IMR-90 (cell line): ENCODE data around the gene FAM78A. TPM values are rescaled to one million over a fixed set of nuclear protein-coding genes. Genes with fewer than 3 reads are reported as not detected.

Experiments
- ATAC-seq: fragments of 200-7000 bp; cut with Tn5 transposase; 2 replicates; pipeline ENCODE4 v1.9.1; 2020; ENCODE audit warnings: low read depth, mild to moderate bottlenecking, moderate library complexity
- BruUV-seq: library from RNA; stranded (reverse); fragments of 400-500 nt; replicated peaks from 2 replicates; lab custom pipeline; 2021; lab: Mats Ljungman, UMichigan
- CTCF ChIA-PET: fragments of 300-600 bp; formaldehyde crosslinking; extraction: SDS; loops from one replicate; lab custom pipeline; 2021; ENCODE audit warnings: antibody characterized with exemption; lab: Yijun Ruan, JAX
- POLR2A ChIA-PET: fragments of 300-600 bp; sonication (Branson Sonifier 250); formaldehyde crosslinking; loops from one replicate; lab custom pipeline; 2022; ENCODE audit warnings: antibody characterized with exemption; ENCODE audit not compliant: unreplicated experiment; lab: Charles Lee
- DNase-seq: peaks from one replicate; pipeline ENCODE4 v3.0.0; 2013
- H2AFZ ChIP-seq: replicated peaks from 2 replicates; pipeline ENCODE3; 2013; ENCODE audit warnings: low read length, mild to moderate bottlenecking; ENCODE audit not compliant: poor library complexity
- H2AK5ac ChIP-seq: 2 replicates; pipeline ENCODE4 v1.6.1; 2013; ENCODE audit warnings: low read depth, low read length, inconsistent platforms
- H2AK9ac ChIP-seq: replicated peaks from 2 replicates; pipeline ENCODE3; 2013; ENCODE audit warnings: mild to moderate bottlenecking, low read depth, low read length, moderate library complexity; ENCODE audit not compliant: poor library complexity
- H2BK120ac ChIP-seq: 2 replicates; pipeline ENCODE4 v1.6.1; 2013; ENCODE audit warnings: low read depth, low read length, inconsistent platforms
- H2BK15ac ChIP-seq: 3 replicates; pipeline ENCODE4 v1.6.1; 2013; ENCODE audit warnings: low read depth, low read length, inconsistent platforms
- H2BK20ac ChIP-seq: 2 replicates; pipeline ENCODE4 v1.6.1; 2013; ENCODE audit warnings: low read depth, mild to moderate bottlenecking, inconsistent platforms, low read length, moderate library complexity
- H2BK5ac ChIP-seq: 2 replicates; pipeline ENCODE4 v1.6.1; 2013; ENCODE audit warnings: mild to moderate bottlenecking, low read depth, low read length, inconsistent platforms; ENCODE audit not compliant: poor library complexity, severe bottlenecking
- H3K14ac ChIP-seq: replicated peaks from 2 replicates; pipeline ENCODE4 v1.6.1; 2013; ENCODE audit warnings: low read depth, low read length, inconsistent platforms
- H3K18ac ChIP-seq: 2 replicates; pipeline ENCODE4 v1.6.1; 2013; ENCODE audit warnings: low read depth, low read length, control low read depth
- H3K23ac ChIP-seq: 2 replicates; pipeline ENCODE4 v1.6.1; 2013; ENCODE audit warnings: low read depth, low read length, inconsistent platforms
- H3K27ac ChIP-seq: 2 replicates; pipeline ENCODE4 v1.5.1; 2013; ENCODE audit warnings: mild to moderate bottlenecking, control low read depth, low read length; ENCODE audit not compliant: insufficient read depth
- H3K27me3 ChIP-seq: 2 replicates; pipeline ENCODE4 v1.6.1; 2013; ENCODE audit warnings: low read length; ENCODE audit not compliant: control insufficient read depth, insufficient read depth
- H3K36me3 ChIP-seq: 2 replicates; pipeline ENCODE4 v1.6.1; 2013; ENCODE audit warnings: low read length, mixed read lengths; ENCODE audit not compliant: control insufficient read depth, insufficient read depth
- H3K4ac ChIP-seq: 2 replicates; pipeline ENCODE4 v1.6.1; 2013; ENCODE audit warnings: low read depth, low read length, inconsistent platforms
- H3K4me1 ChIP-seq: 2 replicates; pipeline ENCODE4 v1.6.1; 2013; ENCODE audit warnings: low read length, mixed read lengths; ENCODE audit not compliant: control insufficient read depth, insufficient read depth
- H3K4me2 ChIP-seq: 2 replicates; pipeline ENCODE4 v1.6.1; 2013; ENCODE audit warnings: low read depth, mild to moderate bottlenecking, control low read depth, low read length, moderate library complexity
- H3K4me3 ChIP-seq: 2 replicates; pipeline ENCODE4 v1.5.1; 2013; ENCODE audit warnings: low read depth, mild to moderate bottlenecking, control low read depth, low read length, moderate library complexity; ENCODE audit not compliant: insufficient read depth
- H3K56ac ChIP-seq: 2 replicates; pipeline ENCODE4 v1.6.1; 2013; ENCODE audit warnings: low read length, inconsistent platforms; ENCODE audit not compliant: insufficient read depth; ENCODE audit errors: extremely low read depth
- H3K79me1 ChIP-seq, 2 experiments: 2 replicates each; pipeline ENCODE4 v1.6.1; 2013; ENCODE audit warnings: low read length in 2 of 2, inconsistent platforms in 1 of 2, low read depth in 1 of 2
- H3K9ac ChIP-seq: 2 replicates; pipeline ENCODE4 v1.6.1; 2013; ENCODE audit warnings: low read depth, low read length, control low read depth
- H3K9me1 ChIP-seq: 2 replicates; pipeline ENCODE4 v1.6.1; 2013; ENCODE audit warnings: low read length, inconsistent platforms; ENCODE audit not compliant: insufficient read depth
- H3K9me3 ChIP-seq: 2 replicates; pipeline ENCODE4 v1.6.1; 2013; ENCODE audit warnings: low read length; ENCODE audit not compliant: control insufficient read depth, insufficient read depth
- H4K20me1 ChIP-seq: 2 replicates; pipeline ENCODE4 v1.6.1; 2013; ENCODE audit warnings: low read length, inconsistent platforms; ENCODE audit not compliant: insufficient read depth
- H4K5ac ChIP-seq: 2 replicates; pipeline ENCODE4 v1.6.1; 2013; ENCODE audit warnings: mild to moderate bottlenecking, low read depth, low read length, control low read depth
- H4K8ac ChIP-seq, 2 experiments: 2 replicates each; pipeline ENCODE4 v1.6.1; 2013; ENCODE audit warnings: low read depth in 2 of 2, low read length in 2 of 2, control low read depth in 1 of 2, inconsistent platforms in 1 of 2
- H4K91ac ChIP-seq: 2 replicates; pipeline ENCODE4 v1.6.1; 2013; ENCODE audit warnings: low read depth, low read length, inconsistent platforms; ENCODE audit not compliant: insufficient read depth
- BHLHE40 ChIP-seq: fragments of 150-350 bp; IDR thresholded peaks from 2 replicates; pipeline ENCODE4 v1.6.1; 2016; ENCODE audit warnings: mild to moderate bottlenecking, low read depth, low read length
- CEBPB ChIP-seq: IDR thresholded peaks from 2 replicates; pipeline ENCODE4 v1.6.1; 2012; ENCODE audit warnings: low read depth, low read length, improper control_type of control experiment
- MXI1 ChIP-seq: IDR thresholded peaks from 2 replicates; pipeline ENCODE4 v1.6.1; 2012; ENCODE audit warnings: low read depth, mild to moderate bottlenecking, low read length, moderate library complexity, borderline replicate concordance
- POLR2A ChIP-seq: IDR thresholded peaks from 2 replicates; pipeline ENCODE4 v1.6.1; 2012; ENCODE audit warnings: mild to moderate bottlenecking, low read depth, low read length
- RFX5 ChIP-seq: IDR thresholded peaks from 2 replicates; pipeline ENCODE4 v1.8.0; 2012; ENCODE audit warnings: low read depth, mild to moderate bottlenecking, low read length, moderate library complexity
- SMC3 ChIP-seq: fragments of 150-350 bp; IDR thresholded peaks from 2 replicates; pipeline ENCODE4 v1.6.1; 2016; ENCODE audit warnings: low read depth, mild to moderate bottlenecking, antibody characterized with exemption, low read length, moderate library complexity
- WGBS, 2 experiments: methylation state at CpG; one replicate each; pipeline versions ENCODE4 v1.1.5 to v1.1.7; 2013; ENCODE audit warnings: missing lambda C conversion rate in 2 of 2; ENCODE audit not compliant: insufficient read length in 1 of 2; ENCODE audit errors: extremely low coverage in 2 of 2; 5-methylcytosine and 5-hydroxymethylcytosine counted together
- dilution Hi-C: fragments of 300-500 bp; cut with HindIII; formaldehyde crosslinking; loops from one replicate; pipeline ENCODE4 v1.14.3; 2018; ENCODE audit warnings: low sequenced_read_pairs; ENCODE audit not compliant: unreplicated experiment
- in situ Hi-C: fragments of 300-500 bp; cut with MboI; formaldehyde crosslinking; loops from 3 replicates; pipeline ENCODE4 v1.14.3; 2019; ENCODE audit warnings: low sequenced_read_pairs, inconsistent platforms, mixed read lengths
- intact Hi-C: fragments of 100-400 bp; cut with micrococcal nuclease; formaldehyde crosslinking; loops from 2 replicates; pipeline ENCODE4 v1.10.0; 2022
- polyA plus RNA-seq, 3 experiments: library from polyadenylated mRNA; depleted of rRNA; stranded (reverse); fragments of >200 nt; gene quantifications; 2 replicates each; pipeline ENCODE4 v1.2.3, GENCODE V29; 2012; ENCODE audit warnings: low replicate concordance in 1 of 3
- total RNA-seq: library from RNA; depleted of rRNA; stranded (reverse); fragments of >200 nt; gene quantifications from 2 replicates; pipeline ENCODE4 v1.2.3, GENCODE V29; 2012
- TF ChIP-seq, protein P1 (sequence below): fragments of 150-350 bp; IDR thresholded peaks from 2 replicates; pipeline ENCODE4 v1.6.1; 2016; ENCODE audit warnings: low read depth, mild to moderate bottlenecking, low read length, moderate library complexity, borderline replicate concordance
- TF ChIP-seq, protein P2 (sequence below): fragments of 150-350 bp; IDR thresholded peaks from 2 replicates; pipeline ENCODE4 v1.6.1; 2017; ENCODE audit warnings: mild to moderate bottlenecking, antibody characterized with exemption, low read length, low read depth

Gene FAM78A
- total and polyA plus RNA-seq, 2 of the 4 experiments (the other 2 are of a cell fraction) = 0.18 to 0.27 TPM

DNA sequence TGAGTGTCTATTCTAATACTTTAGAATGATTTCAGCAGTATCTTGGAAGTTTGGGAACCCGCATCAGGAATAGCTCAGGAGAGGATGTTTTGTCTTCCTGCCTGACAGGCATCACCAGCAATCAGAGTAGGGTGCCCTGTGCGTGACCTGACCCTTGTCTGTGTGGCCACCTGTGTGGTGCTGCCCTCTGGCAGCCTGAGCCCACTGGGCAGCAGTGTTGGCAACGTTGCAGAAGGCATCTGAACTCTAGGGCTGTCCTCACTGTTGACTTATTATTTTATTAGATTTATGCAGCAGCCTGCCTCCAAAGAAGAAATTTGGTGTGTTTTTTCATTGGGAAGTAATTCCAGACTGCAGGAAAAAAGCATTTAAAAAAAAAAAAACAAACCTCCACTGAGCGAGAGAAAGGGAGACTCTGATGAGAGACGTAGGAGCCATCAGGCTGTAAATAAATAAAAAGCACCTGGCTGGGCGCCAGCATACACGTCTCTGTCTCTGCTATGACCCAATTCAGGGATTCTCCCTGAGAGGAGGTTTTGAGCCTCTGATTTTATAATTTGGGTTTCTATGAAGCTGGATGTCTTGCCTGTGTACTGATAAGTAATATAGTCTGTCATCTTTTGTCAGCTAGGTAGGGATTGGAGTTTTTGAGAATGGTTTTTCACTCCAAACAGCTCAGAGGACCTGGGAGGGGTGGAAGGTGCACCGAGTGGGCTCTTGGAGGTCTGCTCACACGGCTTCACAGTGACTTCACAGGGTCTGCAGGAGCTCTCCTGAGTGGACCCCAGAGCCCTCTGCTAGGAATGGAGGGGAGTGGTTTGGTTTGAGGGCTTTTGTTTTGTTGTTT, 49.0 kb downstream of the FAM78A start:
- no TSS peak for BruUV-seq
- H2BK15ac ChIP-seq = no peak overlapping the region
- in situ Hi-C loops = no loop called here

More for the DNA sequence above, 49.0 kb downstream of the FAM78A start:
- 67% methylated on average over 3 of the region's 9 CpGs; no CpG with 5 or more reads in 1 of the 2 experiments for whole genome bisulfite sequencing, 2 experiments
- no peak overlapping the region for H3K18ac ChIP-seq
- H3K14ac ChIP-seq = no peak overlapping the region; the same call in 1 of the 2 replicates
- no peak overlapping the region for H2BK20ac ChIP-seq
- intact Hi-C loops (no loop called here), dilution Hi-C loops (no loop called here)
- no peak overlapping the region for H4K5ac ChIP-seq
- peaks cover 17% of the 10 kb centered on the region for H3K9me1 ChIP-seq
- H3K79me1 ChIP-seq = 0 out of 4 replicates have a peak, but pooled peaks cover 0 to 12% of the 10 kb centered on the region in 2 experiments
- no peak overlapping the region for H3K27ac ChIP-seq
- no peak overlapping the region for H2AFZ ChIP-seq
- H3K56ac ChIP-seq = no peak overlapping the region
- H2BK5ac ChIP-seq = no peak overlapping the region
- H3K36me3 ChIP-seq = peaks cover 11% of the 10 kb centered on the region
- H3K4me3 ChIP-seq = no peak overlapping the region
- TF ChIP-seq, protein P1, sequence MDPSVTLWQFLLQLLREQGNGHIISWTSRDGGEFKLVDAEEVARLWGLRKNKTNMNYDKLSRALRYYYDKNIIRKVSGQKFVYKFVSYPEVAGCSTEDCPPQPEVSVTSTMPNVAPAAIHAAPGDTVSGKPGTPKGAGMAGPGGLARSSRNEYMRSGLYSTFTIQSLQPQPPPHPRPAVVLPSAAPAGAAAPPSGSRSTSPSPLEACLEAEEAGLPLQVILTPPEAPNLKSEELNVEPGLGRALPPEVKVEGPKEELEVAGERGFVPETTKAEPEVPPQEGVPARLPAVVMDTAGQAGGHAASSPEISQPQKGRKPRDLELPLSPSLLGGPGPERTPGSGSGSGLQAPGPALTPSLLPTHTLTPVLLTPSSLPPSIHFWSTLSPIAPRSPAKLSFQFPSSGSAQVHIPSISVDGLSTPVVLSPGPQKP = no peak
- TF ChIP-seq RFX5 = no peak
- TF ChIP-seq CEBPB = no peak
- TF ChIP-seq, protein P2, sequence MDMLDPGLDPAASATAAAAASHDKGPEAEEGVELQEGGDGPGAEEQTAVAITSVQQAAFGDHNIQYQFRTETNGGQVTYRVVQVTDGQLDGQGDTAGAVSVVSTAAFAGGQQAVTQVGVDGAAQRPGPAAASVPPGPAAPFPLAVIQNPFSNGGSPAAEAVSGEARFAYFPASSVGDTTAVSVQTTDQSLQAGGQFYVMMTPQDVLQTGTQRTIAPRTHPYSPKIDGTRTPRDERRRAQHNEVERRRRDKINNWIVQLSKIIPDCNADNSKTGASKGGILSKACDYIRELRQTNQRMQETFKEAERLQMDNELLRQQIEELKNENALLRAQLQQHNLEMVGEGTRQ = no peak
- no peak for TF ChIP-seq POLR2A
- no peak for TF ChIP-seq BHLHE40
- TF ChIP-seq MXI1 = no peak
- no peak for TF ChIP-seq SMC3
- DNase-seq = peak; percentile 37
- H3K4me2 ChIP-seq = no peak overlapping the region
- no peak overlapping the region for H2BK120ac ChIP-seq
- H3K4me1 ChIP-seq = peaks cover 19% of the 10 kb centered on the region
- ChIA-PET POLR2A (no interaction called here), CTCF (no interaction called here)
- no peaks in the 10 kb centered on the region for H3K9me3 ChIP-seq
- H3K23ac ChIP-seq = no peak overlapping the region
- H4K8ac ChIP-seq = no peak overlapping the region
- no peak overlapping the region for H2AK5ac ChIP-seq
- H2AK9ac ChIP-seq = no peak overlapping the region
- no peak overlapping the region; the same call in 1 of the 2 replicates for H3K4ac ChIP-seq
- H4K20me1 ChIP-seq = peaks cover 16% of the 10 kb centered on the region; the same call in 1 of the 2 replicates
- no peak overlapping the region for H3K9ac ChIP-seq
- H3K27me3 ChIP-seq = no peaks in the 10 kb centered on the region
- no peak for ATAC-seq
- no peak overlapping the region for H4K91ac ChIP-seq
